C4-2B (cell line): ENCODE data around the gene PTPN21.

Source experiments
- ZFX ChIP-seq: fragments of 450-650 bp; IDR thresholded peaks from 2 replicates; pipeline ENCODE4 v1.6.1; 2017
- TF ChIP-seq, protein P1 (sequence below): fragments of 450-650 bp; conservative IDR thresholded peaks from 2 replicates; pipeline ENCODE4 v1.5.1; 2017; ENCODE audit warnings: mild to moderate bottlenecking

DNA sequence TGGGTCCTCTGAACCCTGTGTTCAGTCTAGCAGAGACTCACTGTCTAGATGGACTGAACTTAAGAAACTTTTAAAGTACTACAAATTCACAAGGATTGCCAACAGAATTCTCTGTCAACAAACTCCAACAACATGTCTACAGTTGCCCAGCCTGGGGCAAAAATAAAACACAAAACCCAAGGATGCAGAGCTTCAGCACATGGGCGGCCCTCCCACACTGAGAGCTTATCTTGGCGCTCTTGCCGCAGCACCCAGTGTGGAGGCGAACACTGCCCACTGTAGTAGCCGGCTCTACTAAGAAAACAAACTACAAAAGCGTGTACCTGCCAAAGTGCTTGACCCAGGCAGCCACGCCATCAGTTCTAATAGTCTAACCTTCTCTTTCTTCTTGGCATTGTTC is 66.7 kb downstream of the PTPN21 start:
- TF ChIP-seq, protein P1, sequence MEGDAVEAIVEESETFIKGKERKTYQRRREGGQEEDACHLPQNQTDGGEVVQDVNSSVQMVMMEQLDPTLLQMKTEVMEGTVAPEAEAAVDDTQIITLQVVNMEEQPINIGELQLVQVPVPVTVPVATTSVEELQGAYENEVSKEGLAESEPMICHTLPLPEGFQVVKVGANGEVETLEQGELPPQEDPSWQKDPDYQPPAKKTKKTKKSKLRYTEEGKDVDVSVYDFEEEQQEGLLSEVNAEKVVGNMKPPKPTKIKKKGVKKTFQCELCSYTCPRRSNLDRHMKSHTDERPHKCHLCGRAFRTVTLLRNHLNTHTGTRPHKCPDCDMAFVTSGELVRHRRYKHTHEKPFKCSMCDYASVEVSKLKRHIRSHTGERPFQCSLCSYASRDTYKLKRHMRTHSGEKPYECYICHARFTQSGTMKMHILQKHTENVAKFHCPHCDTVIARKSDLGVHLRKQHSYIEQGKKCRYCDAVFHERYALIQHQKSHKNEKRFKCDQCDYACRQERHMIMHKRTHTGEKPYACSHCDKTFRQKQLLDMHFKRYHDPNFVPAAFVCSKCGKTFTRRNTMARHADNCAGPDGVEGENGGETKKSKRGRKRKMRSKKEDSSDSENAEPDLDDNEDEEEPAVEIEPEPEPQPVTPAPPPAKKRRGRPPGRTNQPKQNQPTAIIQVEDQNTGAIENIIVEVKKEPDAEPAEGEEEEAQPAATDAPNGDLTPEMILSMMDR: no peak
- no peak for TF ChIP-seq ZFX
